Activated CD8-positive, alpha-beta memory T cell treated with anti-CD3 and anti-CD28 coated beads for 1 hour (primary cell): ENCODE data around the gene CYP4Z1.
"Not testable (repeated sequence)": the region's sequence is repeated elsewhere in the genome, so short reads cannot be mapped to it uniquely, and the experiment has no call there.

Experiments used
- DNase-seq, 2 donors: peaks; one replicate each; pipeline ENCODE4 v3.0.0-alpha.2; 2020; ENCODE audit warnings: low read depth in 1 of 2; ENCODE audit errors: extremely low read depth in 1 of 2

The CYP4Z1 gene

GRCh38 chr1:47128221-47128620 is 61.2 kb downstream of the CYP4Z1 start:
- DNase-seq = no peak

GRCh38 chr1:47128854-47129253 is 61.8 kb downstream of the CYP4Z1 start:
- DNase-seq = not testable (repeated sequence)

- not testable (repeated sequence) for DNase-seq
Observed at GRCh38 chr1:47129489-47130230, 62.6 kb downstream of the CYP4Z1 start.

GRCh38 chr1:47132665-47133064 is 65.6 kb downstream of the CYP4Z1 start:
- DNase-seq = not testable (repeated sequence)

GRCh38 chr1:47137198-47137597 is 70.2 kb downstream of the CYP4Z1 start, which contains the start of gene CYP4A22:
CYP4A22 (plus strand) TSS chr1:47137441; CDS start chr1:47137486, 45 bp downstream.
- DNase-seq = no peak

GRCh38 chr1:47137925-47138615 is 71.0 kb downstream of the CYP4Z1 start:
- DNase-seq = no peak

GRCh38 chr1:47140358-47140757 is 73.3 kb downstream of the CYP4Z1 start:
- not testable (repeated sequence) for DNase-seq

GRCh38 chr1:47143654-47144053 is 76.6 kb downstream of the CYP4Z1 start:
- DNase-seq = not testable (repeated sequence)

- DNase-seq = not testable (repeated sequence)
Observed at GRCh38 chr1:47146495-47146894, 79.5 kb downstream of the CYP4Z1 start.

- no peak for DNase-seq
Observed at GRCh38 chr1:47147047-47147785, 80.2 kb downstream of the CYP4Z1 start.

GRCh38 chr1:47149162-47149561 is 82.1 kb downstream of the CYP4Z1 start:
- DNase-seq = not testable (repeated sequence)

- DNase-seq = not testable (repeated sequence)
Observed at GRCh38 chr1:47156457-47156856, 89.4 kb downstream of the CYP4Z1 start.

GRCh38 chr1:47157957-47158356 is 90.9 kb downstream of the CYP4Z1 start:
- DNase-seq = not testable (repeated sequence)

- DNase-seq = no peak
Observed at GRCh38 chr1:47160716-47161115, 93.7 kb downstream of the CYP4Z1 start.

GRCh38 chr1:47161298-47162040 is 94.4 kb downstream of the CYP4Z1 start:
- no peak for DNase-seq

- no peak for DNase-seq
Observed at GRCh38 chr1:47164552-47164951, 97.5 kb downstream of the CYP4Z1 start.
